Posterior vena cava (tissue), 2 donors: ENCODE measurements around the gene PWWP2B. TPM values are rescaled to one million over a fixed set of nuclear protein-coding genes. Genes with fewer than 3 reads are reported as not detected.

ENCODE experiments used
- DNase-seq: peaks from one replicate; pipeline ENCODE4 v3.0.0-alpha.2; 2020; ENCODE audit warnings: low spot score
- intact Hi-C, 2 donors: fragments of 100-400 bp; cut with DNase I; formaldehyde crosslinking; loops; one replicate each; pipeline versions ENCODE4 v1.14.1 to v1.14.2; 2022 to 2023
- total RNA-seq, 2 donors: library from RNA; stranded (reverse); fragmentation: NEBNext Ultra II Directional; extraction: Animal tissue kit (Norgen Biotek cat#: 25700); gene quantifications; one replicate each; pipeline ENCODE4 v1.2.1, GENCODE V29; 2021
- donor health status: DM: yes; HTN: yes; CAD: no.
- donor health status: DM: yes; HTN: yes; CAD: no.

The PWWP2B gene
- total RNA-seq, 2 donors from 2014 or later, result 10.4 to 16.1 TPM

DNA sequence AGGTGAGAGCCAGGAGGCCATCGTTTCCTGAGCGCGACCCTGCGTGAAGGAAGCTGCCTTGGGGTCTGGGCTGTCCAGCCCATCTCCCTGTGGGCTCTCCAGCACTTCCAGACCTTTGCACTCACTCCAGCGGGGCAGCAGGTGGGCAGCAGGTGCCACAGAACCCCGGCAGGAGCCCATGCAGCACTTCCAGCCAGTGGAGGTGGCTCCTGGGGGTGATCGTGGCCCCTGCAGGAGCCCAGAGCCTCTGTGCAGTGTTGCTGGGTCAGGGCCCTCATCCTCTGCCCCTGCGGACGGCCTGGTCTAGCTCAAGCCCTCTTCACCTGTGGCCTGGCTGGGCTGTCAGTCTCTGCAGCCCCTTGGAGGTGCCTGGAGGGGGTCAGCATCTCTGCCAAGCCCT, 59.9 kb downstream of the PWWP2B start:
- DNase-seq, result no peak
- intact Hi-C loops, result loop anchor here in 1 of 2 donors (5.0 kb wide), 1 partner anchor 120 kb away; no protein-coding TSS in a partner anchor

DNA sequence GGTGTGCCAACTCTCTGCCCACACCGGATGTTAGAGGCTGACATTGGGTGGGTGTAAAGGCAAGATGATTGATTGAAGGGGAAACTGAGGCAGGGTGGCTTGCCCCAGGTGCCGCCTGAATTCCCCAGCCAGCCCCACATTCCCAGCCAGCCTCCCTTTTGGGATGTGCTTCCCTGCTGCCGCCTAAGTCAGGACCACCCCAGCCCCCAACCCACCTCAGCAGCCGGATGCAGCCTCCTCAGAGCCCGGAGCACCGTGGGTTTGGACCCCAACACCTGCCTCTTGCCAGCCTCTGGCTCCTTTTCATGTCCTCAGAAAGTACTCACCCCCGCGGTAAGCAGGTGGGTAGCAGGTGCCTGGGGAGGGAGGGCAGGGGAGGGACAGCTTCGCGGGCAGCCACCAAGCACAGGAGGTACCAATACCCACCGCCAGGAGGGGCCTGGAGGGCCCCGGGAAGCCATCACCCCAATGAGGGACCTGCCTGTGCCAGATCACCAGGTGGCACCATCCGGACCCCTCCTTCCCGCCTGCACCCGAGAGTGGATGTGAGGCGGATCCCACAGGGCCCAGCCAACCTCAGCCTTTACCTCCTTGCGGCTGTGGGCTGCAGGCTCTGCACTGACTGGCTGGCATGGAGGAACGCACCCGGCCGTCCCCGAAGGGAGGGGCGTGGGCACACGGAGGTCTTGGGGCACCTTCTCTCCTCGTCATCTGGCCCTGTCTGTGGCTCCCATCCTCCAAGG, 60.5 kb downstream of the PWWP2B start:
- intact Hi-C loops, result loop anchor here (2.0 to 5.0 kb wide), 3 partner anchors 120 to 185 kb away; no protein-coding TSS in a partner anchor
- DNase-seq, result no peak

- intact Hi-C loops, result loop anchor here (2.0 to 5.0 kb wide), 3 partner anchors 119 to 185 kb away; no protein-coding TSS in a partner anchor
- no peak for DNase-seq
These were observed 61.1 kb downstream of the PWWP2B start for GRCh38 chr10:132458071-132458585.

GRCh38 chr10:132458586-132459300, 61.7 kb downstream of the PWWP2B start:
- DNase-seq, result no peak
- intact Hi-C loops, result loop anchor here (2.0 to 5.0 kb wide), 3 partner anchors 119 to 184 kb away; no protein-coding TSS in a partner anchor

- no peak for DNase-seq
- intact Hi-C loops, result loop anchor here (2.0 to 10.0 kb wide), 4 partner anchors 55 to 183 kb away; no protein-coding TSS in a partner anchor
These were observed 62.5 kb downstream of the PWWP2B start for GRCh38 chr10:132459301-132460003.

DNA sequence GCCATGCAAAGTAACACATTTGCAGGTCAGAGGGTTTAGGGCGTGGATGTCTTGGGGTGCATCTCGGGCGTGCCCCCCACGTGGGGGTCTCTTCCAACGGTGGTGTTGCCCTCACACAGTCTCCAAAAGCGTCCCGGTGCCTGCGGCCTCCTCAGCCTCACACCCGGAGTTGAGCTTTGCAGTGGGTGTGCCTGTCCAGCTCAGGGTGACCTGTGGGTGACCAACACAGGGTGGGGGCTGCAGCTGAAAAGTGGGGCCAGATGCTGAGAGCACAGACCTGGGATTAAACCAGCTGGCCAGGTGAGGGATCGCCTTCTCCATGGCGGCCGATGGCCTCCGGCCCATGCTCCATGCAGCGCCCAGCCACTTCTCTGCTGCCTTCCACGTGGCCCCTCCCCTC, 63.1 kb downstream of the PWWP2B start:
- intact Hi-C loops, result loop anchor here in 1 of 2 donors (10.0 kb wide), 1 partner anchor 55 kb away; no protein-coding TSS in a partner anchor
- no peak for DNase-seq

- intact Hi-C loops, result loop anchor here in 1 of 2 donors (10.0 kb wide), 1 partner anchor 54 kb away; no protein-coding TSS in a partner anchor
- DNase-seq, result no peak
These were observed 63.7 kb downstream of the PWWP2B start for GRCh38 chr10:132460691-132461090.

DNA sequence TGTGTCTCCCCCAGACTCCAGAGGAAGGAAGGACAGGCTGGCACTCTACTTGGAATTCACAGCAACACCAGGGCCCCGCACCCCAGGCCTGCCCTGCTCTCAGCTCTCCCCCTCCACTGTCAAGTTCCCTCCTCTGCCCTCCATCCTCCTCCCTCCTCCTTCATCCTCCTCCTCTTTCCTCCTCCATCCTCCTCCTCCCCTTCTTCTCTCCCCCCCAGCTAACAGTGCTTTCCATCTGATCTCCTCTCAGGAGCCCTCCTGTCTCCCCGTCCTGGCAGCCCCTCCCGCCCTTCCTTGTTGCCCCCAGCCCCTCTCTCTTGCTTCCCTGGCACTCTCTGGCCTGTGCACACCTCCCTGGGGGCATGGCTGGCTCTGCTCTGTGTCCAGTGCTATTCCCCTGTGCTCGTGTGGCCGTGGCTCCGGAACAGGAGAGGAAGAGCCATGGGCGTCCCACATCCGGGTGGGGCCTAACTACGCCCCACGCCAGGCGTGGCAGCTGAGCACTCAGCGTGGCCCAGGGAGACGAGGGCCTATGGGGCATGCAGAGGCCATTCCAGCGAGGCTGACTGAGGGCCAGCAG, 64.2 kb downstream of the PWWP2B start:
- intact Hi-C loops, result loop anchor here in 1 of 2 donors (10.0 kb wide), 1 partner anchor 54 kb away; no protein-coding TSS in a partner anchor
- no peak for DNase-seq

DNA sequence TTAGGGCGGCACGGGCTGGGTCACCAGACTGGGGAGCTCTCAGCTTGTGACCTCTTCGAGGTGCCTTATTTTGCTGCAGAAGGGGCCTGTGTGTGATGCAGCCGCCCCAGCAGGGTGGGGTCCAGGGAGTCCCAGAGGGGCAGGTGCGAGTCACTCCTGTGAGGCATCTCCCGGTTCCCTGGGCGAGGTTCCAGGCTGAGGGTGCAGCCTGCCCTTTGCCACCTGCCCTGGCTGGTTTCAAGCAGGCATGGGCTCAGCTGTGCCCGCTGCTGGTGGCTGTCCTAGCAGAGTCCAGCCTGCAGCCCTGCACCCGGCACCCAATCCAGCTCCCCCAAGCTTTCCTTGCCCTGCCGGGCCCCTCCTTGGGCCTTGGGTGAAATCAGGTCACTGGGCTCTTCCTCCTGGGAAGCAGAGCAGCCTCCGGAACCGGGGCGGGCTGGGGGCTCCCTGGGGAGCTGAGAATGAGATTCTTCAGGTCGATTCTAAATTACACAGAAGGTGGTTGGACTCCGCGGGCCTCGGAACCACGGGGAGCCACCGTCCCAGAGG, 64.8 kb downstream of the PWWP2B start:
- intact Hi-C loops, result loop anchor here in 1 of 2 donors (10.0 kb wide), 1 partner anchor 53 kb away; no protein-coding TSS in a partner anchor
- DNase-seq, result no peak

GRCh38 chr10:132462463-132463332, 65.7 kb downstream of the PWWP2B start:
- intact Hi-C loops, result loop anchor here in 1 of 2 donors (10.0 kb wide), 1 partner anchor 52 kb away; no protein-coding TSS in a partner anchor
- DNase-seq, result no peak

DNA sequence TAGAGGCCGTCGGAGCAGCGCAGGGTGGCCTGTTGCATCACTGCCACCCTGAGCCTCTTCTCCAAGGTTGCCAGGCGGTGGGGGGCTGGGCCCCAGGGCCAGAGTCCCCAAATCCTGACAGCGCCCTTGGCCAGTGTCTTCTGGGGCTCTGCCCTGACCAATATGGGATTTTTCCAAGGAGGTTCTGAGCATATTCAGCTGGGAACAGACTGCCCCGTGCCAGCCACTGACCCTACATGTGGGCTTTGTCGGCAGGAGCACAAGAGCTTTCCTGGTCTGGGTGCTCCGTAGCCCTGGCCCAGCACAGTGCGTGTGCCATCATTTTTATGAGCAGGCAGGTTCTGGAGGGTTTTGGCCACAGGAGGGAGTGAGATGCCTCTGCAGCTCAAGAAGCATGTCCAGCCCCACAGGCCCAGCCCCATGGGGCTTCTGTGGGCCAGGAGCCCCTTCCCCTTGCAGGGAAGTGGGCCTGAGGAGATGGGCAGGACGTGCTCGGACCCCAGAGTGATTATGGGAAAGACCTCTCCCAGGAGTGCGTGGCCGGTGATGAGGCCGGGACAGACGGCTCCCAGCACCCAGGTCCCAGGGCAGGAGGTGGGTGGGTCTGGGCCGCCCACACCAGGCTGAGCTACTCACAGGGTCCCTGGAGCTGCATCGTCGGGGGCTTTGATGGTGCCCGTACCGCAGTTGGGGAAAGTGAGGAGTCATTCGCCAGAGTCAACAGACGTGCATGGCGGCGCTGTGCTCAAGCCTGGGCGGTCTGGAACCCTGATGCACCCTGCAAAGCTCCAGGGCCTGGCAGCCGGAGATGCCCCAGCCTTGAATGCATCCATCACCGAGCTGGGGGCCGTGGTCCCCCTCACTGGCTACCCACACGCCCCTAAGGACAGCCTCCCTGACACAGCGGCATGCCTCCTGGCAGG, 66.6 kb downstream of the PWWP2B start:
- DNase-seq, result no peak
- intact Hi-C loops, result loop anchor here (2.0 to 10.0 kb wide), 3 partner anchors 51 to 169 kb away; no protein-coding TSS in a partner anchor

- peak; percentile 97 for DNase-seq
- intact Hi-C loops, result loop anchor here (2.0 to 10.0 kb wide), 4 partner anchors 38 to 168 kb away; no protein-coding TSS in a partner anchor
These were observed 67.5 kb downstream of the PWWP2B start for GRCh38 chr10:132464256-132465192.

- no peak for DNase-seq
- intact Hi-C loops, result loop anchor here (2.0 to 10.0 kb wide), 4 partner anchors 37 to 167 kb away; no protein-coding TSS in a partner anchor
These were observed 68.3 kb downstream of the PWWP2B start for GRCh38 chr10:132465193-132465888.

DNA sequence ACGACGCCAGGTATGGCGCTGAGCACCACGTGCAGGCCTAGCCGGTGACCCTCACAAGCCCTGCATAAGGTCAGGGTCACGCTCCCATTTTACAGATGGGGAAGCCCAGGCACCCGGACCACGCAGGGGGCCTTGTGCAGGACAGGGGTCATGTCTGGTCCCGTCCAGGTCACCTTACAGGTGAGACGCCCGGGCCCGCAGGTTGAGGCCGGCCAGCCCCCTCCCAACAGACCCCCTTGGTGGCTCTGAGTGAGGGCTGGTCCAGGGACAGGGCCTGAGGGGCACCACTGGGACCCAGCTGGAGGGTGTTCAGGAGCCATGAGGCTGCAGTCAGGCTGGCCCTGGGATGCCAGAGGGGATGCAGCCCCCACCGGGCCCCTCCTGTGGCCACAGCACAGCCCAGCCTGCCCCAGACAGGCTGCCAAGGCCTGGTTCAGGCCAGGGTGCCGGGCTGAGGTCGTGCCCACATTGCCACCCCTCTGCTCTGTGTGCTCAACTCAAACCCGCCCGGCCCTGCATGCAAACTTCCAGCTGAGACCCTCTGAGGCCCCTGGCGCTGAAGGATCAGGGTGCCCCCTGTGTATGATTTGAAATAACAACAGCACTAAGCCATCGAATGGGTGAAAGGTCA, 69.0 kb downstream of the PWWP2B start:
- intact Hi-C loops, result loop anchor here (2.0 to 10.0 kb wide), 4 partner anchors 36 to 167 kb away; no protein-coding TSS in a partner anchor
- no peak for DNase-seq
